A549 (cell line): Measurements from ENCODE around the gene RSPH3.

ENCODE experiments used
- CBX2 ChIP-seq: fragments of 200-600 bp; sonication (generic); IDR thresholded peaks from 2 replicates; pipeline ENCODE4 v1.6.1; 2016; ENCODE audit warnings: low read depth, mild to moderate bottlenecking, borderline replicate concordance
- CTCF ChIP-seq: fragments of >200 bp; sonication (Bioruptor Twin); formaldehyde crosslinking; IDR thresholded peaks from 3 replicates; pipeline ENCODE4 v1.5.1; 2016
- ESRRA ChIP-seq: fragments of 150-350 bp; IDR thresholded peaks from 2 replicates; pipeline ENCODE4 v1.6.1; 2014; ENCODE audit warnings: mild to moderate bottlenecking, low read length, borderline replicate concordance
- FOSL2 ChIP-seq, 2 experiments: fragments of 450-650 bp in 1 of 2; fragments of >200 bp in 1 of 2; sonication (Bioruptor Twin) in 1 of 2; formaldehyde crosslinking; IDR thresholded peaks; 2 replicates each; pipeline versions ENCODE4 v1.5.0 to v1.6.1; 2016 to 2020; ENCODE audit warnings: mild to moderate bottlenecking in 1 of 2, moderate library complexity in 1 of 2
- GATA3 ChIP-seq: IDR thresholded peaks from 2 replicates; pipeline ENCODE4 v1.6.1; 2012; ENCODE audit warnings: borderline replicate concordance
- HMGXB4 ChIP-seq: fragments of 250-450 bp; sonication (Bioruptor Pico); IDR thresholded peaks from 2 replicates; pipeline ENCODE4 v1.5.0; 2021; ENCODE audit warnings: mild to moderate bottlenecking, moderate library complexity, borderline replicate concordance
- PBX3 ChIP-seq: IDR thresholded peaks from 2 replicates; pipeline ENCODE4 v1.6.1; 2012
- POLR2A ChIP-seq: IDR thresholded peaks from 2 replicates; pipeline ENCODE4 v1.6.1; 2012; ENCODE audit warnings: mild to moderate bottlenecking, low read length
- USF2 ChIP-seq: fragments of 450-650 bp; IDR thresholded peaks from 2 replicates; pipeline ENCODE4 v1.6.1; 2014; ENCODE audit warnings: antibody characterized with exemption

- TF ChIP-seq CTCF, result no peak
- TF ChIP-seq GATA3, result no peak
- no peak for TF ChIP-seq PBX3
- TF ChIP-seq ESRRA, result no peak
- TF ChIP-seq HMGXB4 (CRISPR knock-in tag), result no peak
- TF ChIP-seq FOSL2 (IDR thresholded peaks at IDR 0.05), result no peak
- no peak for TF ChIP-seq FOSL2 (CRISPR knock-in tag; IDR thresholded peaks at IDR 0.05)
- no peak for TF ChIP-seq POLR2A
- no peak for TF ChIP-seq CBX2
- no peak for TF ChIP-seq USF2
Measured at GRCh38 chr6:158977382-158977781, 22.6 kb downstream of the RSPH3 start.
